HG03025 (cell line): ENCODE measurements around the gene LIME1.

Source experiments
- ATAC-seq: cut with Tn5 transposase; IDR thresholded peaks from one replicate; pipeline ENCODE4 v1.9.1; 2021; ENCODE audit warnings: mild to moderate bottlenecking, moderate library complexity; ENCODE audit not compliant: unreplicated experiment, low FRiP score

LIME1 gene

DNA sequence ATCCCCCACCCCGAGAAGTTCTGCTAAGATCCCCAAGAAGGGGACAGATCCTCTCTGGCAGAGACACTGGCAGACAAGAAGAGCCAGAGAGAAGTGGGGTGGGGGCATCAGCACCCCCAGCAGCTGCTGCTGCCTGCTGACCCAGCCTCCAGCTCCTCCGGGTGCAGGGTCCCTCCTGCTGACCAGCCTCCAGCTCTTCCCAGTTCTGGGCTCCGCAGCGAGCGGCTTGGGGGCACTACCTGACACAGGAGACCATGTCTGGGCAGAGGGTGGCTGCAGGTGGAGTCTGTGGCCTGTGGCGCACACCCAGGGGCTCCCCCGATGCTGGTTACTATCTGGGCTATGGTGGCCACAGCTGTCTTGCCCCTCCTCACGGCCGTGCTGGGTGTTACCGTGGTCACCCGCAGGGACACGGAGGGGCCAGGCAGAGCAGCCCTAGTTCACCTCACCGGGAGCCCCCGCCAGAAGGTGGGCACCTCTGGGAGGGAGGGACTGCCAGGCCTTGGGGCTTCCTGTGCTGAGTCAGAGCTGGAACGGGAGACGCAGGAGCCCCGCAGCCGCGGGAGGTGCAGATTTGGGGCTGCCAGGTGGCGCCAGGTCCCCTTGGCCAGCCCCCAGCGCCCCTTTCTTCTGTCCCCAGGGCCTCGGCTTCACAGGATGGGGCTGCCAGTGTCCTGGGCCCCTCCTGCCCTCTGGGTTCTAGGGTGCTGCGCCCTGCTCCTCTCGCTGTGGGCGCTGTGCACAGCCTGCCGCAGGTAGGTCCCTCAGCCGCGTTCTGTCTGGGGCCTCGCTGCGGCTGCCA lies 630 bp downstream of the LIME1 start:
- ATAC-seq = no peak

- no peak for ATAC-seq
These were observed 1.2 kb downstream of the LIME1 start for GRCh38 chr20:63737695-63737944.

GRCh38 chr20:63737945-63738686 lies 1.7 kb downstream of the LIME1 start:
- ATAC-seq = no peak

- ATAC-seq = no peak
These were observed 2.2 kb downstream of the LIME1 start for GRCh38 chr20:63738687-63739129.

- ATAC-seq = peak; percentile 45
These were observed 2.9 kb downstream of the LIME1 start, which contains the start of gene SLC2A4RG for GRCh38 chr20:63739130-63740069. Gene SLC2A4RG (plus strand): TSS chr20:63739776. CDS start chr20:63739913, 137 bp downstream.

GRCh38 chr20:63740070-63740626 lies 3.7 kb downstream of the LIME1 start:
- no peak for ATAC-seq

DNA sequence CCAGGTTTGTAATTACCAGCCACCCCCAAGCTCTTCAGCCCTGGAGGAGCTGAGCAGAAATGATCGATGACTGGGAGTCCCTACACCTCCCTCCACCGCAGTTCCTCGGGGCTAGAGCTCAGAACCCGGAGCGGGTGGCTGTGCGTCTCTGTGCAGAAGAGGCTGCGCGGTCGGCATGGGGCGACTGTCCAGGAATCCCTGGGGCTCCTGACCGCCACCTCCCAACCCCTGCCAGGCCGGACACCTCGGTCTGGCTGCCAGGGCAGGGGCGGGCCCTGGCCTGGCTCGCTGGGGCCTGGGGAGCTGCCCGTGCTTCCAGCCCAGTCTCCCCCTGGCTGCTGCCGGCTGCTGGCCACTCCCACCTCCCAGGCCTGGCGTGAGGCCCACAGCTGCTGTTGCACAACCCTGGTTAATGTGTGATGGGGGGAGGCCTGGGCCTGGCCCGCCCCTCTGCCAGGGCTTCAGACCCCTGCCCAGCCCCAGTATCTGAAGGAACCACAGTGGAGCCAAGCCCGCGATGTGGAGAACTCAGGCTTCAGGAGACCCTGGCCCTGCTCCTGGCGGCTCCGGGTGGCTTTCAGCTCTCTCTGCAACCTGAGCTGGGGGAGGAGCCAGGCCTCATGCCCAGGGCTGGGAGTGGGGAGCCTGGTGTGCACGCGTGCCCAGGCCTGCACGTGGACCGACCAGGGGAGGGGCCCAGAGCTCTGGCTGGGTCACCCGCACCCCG lies 4.3 kb downstream of the LIME1 start:
- ATAC-seq = no peak

GRCh38 chr20:63741354-63741675 lies 4.9 kb downstream of the LIME1 start:
- ATAC-seq = no peak

DNA sequence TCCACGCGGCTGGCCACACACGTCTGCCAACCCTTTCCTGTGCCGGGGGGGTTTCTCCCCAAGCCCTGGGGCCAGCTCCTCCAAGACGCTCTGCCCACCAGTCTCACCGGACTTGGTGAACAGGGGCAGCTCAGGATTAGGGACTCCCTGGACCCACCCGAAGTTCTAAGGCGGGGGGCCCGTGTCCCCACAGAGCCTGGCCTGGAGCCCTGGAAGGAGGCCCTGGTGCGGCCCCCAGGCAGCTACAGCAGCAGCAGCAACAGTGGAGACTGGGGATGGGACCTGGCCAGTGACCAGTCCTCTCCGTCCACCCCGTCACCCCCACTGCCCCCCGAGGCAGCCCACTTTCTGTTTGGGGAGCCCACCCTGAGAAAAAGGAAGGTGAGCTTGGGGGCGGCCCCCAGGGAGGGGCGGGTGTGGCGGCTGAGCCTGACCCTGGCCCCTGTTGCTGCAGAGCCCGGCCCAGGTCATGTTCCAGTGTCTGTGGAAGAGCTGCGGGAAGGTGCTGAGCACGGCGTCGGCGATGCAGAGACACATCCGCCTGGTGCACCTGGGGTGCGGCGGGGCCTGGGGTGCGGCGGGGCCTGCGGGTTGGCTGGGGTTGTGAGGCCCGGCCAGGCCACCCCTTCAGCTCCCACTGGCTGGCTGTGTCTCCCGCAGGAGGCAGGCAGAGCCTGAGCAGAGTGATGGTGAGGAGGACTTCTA lies 5.4 kb downstream of the LIME1 start:
- no peak for ATAC-seq

DNA sequence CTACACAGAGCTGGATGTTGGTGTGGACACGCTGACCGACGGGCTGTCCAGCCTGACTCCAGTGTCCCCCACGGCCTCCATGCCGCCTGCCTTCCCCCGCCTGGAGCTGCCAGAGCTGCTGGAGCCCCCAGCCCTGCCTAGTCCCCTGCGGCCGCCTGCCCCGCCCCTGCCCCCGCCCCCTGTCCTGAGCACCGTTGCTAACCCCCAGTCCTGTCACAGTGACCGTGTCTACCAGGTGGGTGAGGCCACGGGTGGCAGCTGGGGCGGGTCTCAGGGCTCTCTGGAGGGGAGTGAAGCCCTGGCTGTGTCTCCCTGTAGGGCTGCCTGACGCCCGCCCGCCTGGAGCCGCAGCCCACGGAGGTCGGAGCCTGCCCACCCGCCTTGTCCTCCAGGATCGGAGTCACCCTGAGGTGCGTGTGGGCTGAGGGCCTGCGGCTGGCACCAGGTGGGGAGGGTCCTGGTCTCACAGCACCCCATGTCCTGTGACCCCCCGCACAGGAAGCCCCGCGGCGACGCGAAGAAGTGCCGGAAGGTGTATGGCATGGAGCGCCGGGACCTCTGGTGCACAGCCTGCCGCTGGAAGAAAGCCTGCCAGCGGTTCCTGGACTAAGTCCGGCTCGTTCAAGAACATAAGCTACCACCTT lies 6.0 kb downstream of the LIME1 start:
- ATAC-seq = no peak

DNA sequence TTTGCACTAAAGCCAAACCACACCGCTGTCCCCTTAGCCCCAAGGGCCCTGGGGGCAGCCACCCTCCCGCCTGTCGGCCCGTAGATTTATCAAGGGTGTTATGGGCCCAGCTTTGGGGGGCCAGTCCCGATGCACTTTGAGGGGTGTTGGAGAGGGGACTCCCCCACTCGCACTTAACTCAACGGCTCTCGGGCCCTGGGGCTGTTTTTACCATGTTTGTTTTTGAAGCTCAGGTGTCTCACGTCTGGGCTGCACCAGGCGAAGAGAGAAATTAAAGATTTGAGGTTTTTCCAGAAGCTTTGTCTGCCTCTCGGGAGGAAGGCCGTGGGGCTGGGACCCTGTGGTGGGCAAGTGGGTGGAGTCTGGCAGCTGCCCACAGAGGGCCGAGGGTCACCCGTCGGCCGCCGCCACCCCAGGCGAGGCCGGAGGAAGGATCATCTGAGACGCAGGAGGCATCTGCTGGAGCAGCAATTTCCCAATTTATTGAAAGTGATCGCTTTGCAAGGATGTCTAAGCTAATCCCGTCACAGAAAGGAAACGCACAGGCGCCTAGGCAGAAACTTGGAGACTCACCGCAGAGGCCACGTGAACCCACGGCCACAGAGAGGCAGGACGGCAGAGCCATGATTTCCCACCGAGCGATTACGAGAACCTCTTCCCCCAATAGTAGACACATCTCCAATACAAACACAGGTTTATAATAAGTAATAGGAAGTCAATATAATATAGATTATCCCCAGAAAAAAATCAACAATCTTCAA lies 6.9 kb downstream of the LIME1 start:
- no peak for ATAC-seq

DNA sequence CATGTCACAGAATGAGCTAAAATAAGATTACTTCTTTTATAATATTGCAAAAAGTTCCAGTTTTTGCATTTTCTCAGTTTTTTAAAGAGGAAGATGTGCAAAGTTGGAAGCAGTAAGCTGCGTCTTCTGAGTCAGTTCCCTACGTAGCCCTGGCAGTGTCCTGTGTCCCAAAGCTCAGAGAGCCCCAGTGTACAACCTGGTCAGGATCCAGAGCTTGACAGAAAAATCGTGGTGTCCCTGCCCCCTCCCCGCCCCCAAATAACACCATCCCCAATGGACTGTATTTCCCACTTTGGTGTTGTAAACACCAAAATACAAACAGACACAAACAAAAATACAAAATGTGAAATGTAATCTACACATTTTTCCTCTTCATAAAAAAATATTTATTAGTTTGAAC lies 7.7 kb downstream of the LIME1 start:
- ATAC-seq = no peak

- no peak for ATAC-seq
These were observed 8.3 kb downstream of the LIME1 start for GRCh38 chr20:63744574-63745423.

- no peak for ATAC-seq
These were observed 9.0 kb downstream of the LIME1 start for GRCh38 chr20:63745424-63745805.

- no peak for ATAC-seq
These were observed 9.7 kb downstream of the LIME1 start for GRCh38 chr20:63745961-63746731.

GRCh38 chr20:63746751-63747315 lies 10.4 kb downstream of the LIME1 start:
- no peak for ATAC-seq
